SK-N-SH (cell line): ENCODE data around the gene ATP2A1. TPM values are rescaled to one million over a fixed set of nuclear protein-coding genes. Genes with fewer than 3 reads are reported as not detected.

Source experiments
- CTCF ChIA-PET: fragments of 300-600, 350-600 bp; formaldehyde crosslinking; extraction: SDS; loops from one replicate; lab custom pipeline; 2021; lab: Yijun Ruan, JAX
- POLR2A ChIA-PET: fragments of 350-600 bp; sonication (Branson Sonifier 250); formaldehyde crosslinking; extraction: SDS; loops from one replicate; lab custom pipeline; 2020; ENCODE audit warnings: antibody characterized with exemption, inconsistent platforms; lab: Yijun Ruan, JAX
- DNase-seq: peaks from one replicate; pipeline ENCODE4 v3.0.0; 2012
- H2AFZ ChIP-seq: fragments of 200-600 bp; sonication (generic); 2 replicates; pipeline ENCODE4 v1.8.1; 2016; ENCODE audit warnings: antibody characterized with exemption, mild to moderate bottlenecking, low read depth
- H3F3A ChIP-seq: fragments of 200-600 bp; sonication (generic); replicated peaks from 2 replicates; pipeline ENCODE3; 2016; ENCODE audit warnings: antibody characterized with exemption, mild to moderate bottlenecking; ENCODE audit not compliant: insufficient read depth
- H3K27ac ChIP-seq, 2 experiments: fragments of 200-500 bp in 1 of 2; fragments of 200-600 bp in 1 of 2; sonication (Bioruptor generic) in 1 of 2; sonication (generic), shearing (Covaris generic) in 1 of 2; 2 replicates each; pipeline versions ENCODE4 v1.5.1 to v1.6.1; 2014 to 2016; ENCODE audit warnings: low read depth in 2 of 2, inconsistent platforms in 1 of 2, low read length in 1 of 2, mild to moderate bottlenecking in 1 of 2, mixed read lengths in 1 of 2
- H3K27me3 ChIP-seq: fragments of 200-600 bp; sonication (generic), shearing (Covaris generic); 2 replicates; pipeline ENCODE4 v1.6.1; 2016; ENCODE audit warnings: mixed run types; ENCODE audit not compliant: insufficient read depth
- H3K36me3 ChIP-seq, 2 experiments: fragments of 200-500 bp in 1 of 2; fragments of 200-600 bp in 1 of 2; sonication (Bioruptor generic) in 1 of 2; sonication (generic) in 1 of 2; replicated peaks in 1 of 2; 2 replicates each; pipeline versions ENCODE3 to v1.5.1; 2014 to 2016; ENCODE audit warnings: low read length in 1 of 2, mild to moderate bottlenecking in 1 of 2; ENCODE audit not compliant: insufficient read depth in 2 of 2, control insufficient read depth in 1 of 2
- H3K4me1 ChIP-seq, 2 experiments: fragments of 200-500 bp in 1 of 2; fragments of 200-600 bp in 1 of 2; sonication (Bioruptor generic) in 1 of 2; sonication (generic), shearing (Covaris generic) in 1 of 2; 2 replicates each; pipeline versions ENCODE4 v1.5.1 to v1.6.1; 2014 to 2016; ENCODE audit warnings: low read depth in 1 of 2, low read length in 1 of 2, mixed run types in 1 of 2; ENCODE audit not compliant: insufficient read depth in 2 of 2, control insufficient read depth in 1 of 2
- H3K4me2 ChIP-seq: fragments of 200-600 bp; sonication (generic), shearing (Covaris generic); 2 replicates; pipeline ENCODE4 v1.6.1; 2017; ENCODE audit warnings: mixed run types
- H3K4me3 ChIP-seq, 2 experiments: fragments of 200-500 bp in 1 of 2; fragments of 200-600 bp in 1 of 2; sonication (Bioruptor generic) in 1 of 2; sonication (generic), shearing (Covaris generic) in 1 of 2; 2 replicates each; pipeline versions ENCODE4 v1.5.1 to v1.8.1; 2014 to 2016; ENCODE audit warnings: low read depth in 2 of 2, inconsistent platforms in 1 of 2, low read length in 1 of 2, mild to moderate bottlenecking in 1 of 2, mixed read lengths in 1 of 2, moderate library complexity in 1 of 2
- H3K79me2 ChIP-seq: fragments of 200-600 bp; sonication (generic); 2 replicates; pipeline ENCODE4 v1.8.1; 2017; ENCODE audit warnings: mild to moderate bottlenecking; ENCODE audit not compliant: insufficient read depth
- H3K9ac ChIP-seq: fragments of 200-600 bp; sonication (generic); 2 replicates; pipeline ENCODE4 v1.6.1; 2017; ENCODE audit warnings: mixed run types
- H3K9me2 ChIP-seq: fragments of 200-600 bp; sonication (generic); 2 replicates; pipeline ENCODE4 v1.6.1; 2017; ENCODE audit warnings: mixed run types
- H3K9me3 ChIP-seq: fragments of 200-600 bp; sonication (generic); 2 replicates; pipeline ENCODE4 v1.6.1; 2017; ENCODE audit warnings: mixed run types, mild to moderate bottlenecking, moderate library complexity
- H4K20me1 ChIP-seq: fragments of 200-600 bp; sonication (generic); 2 replicates; pipeline ENCODE4 v1.6.1; 2017; ENCODE audit warnings: mild to moderate bottlenecking, mixed run types; ENCODE audit not compliant: insufficient read depth
- ELF1 ChIP-seq: IDR thresholded peaks from 2 replicates; pipeline ENCODE4 v1.4.0; 2012
- EP300 ChIP-seq, 2 experiments: IDR thresholded peaks; 2 replicates each; pipeline versions ENCODE4 v1.4.0 to v1.6.1; 2012; ENCODE audit warnings: borderline replicate concordance in 1 of 2, low read depth in 1 of 2, low read length in 1 of 2
- FOSL2 ChIP-seq: IDR thresholded peaks from 2 replicates; pipeline ENCODE4 v1.4.0; 2012; ENCODE audit warnings: low read depth, mild to moderate bottlenecking, moderate library complexity, borderline replicate concordance
- FOXJ3 ChIP-seq: sonication (generic); formaldehyde crosslinking; IDR thresholded peaks from 2 replicates; pipeline ENCODE4 v1.5.1; 2020; ENCODE audit warnings: mild to moderate bottlenecking, missing genetic modification reagents
- GABPA ChIP-seq: IDR thresholded peaks from 2 replicates; pipeline ENCODE4 v1.4.0; 2012; ENCODE audit warnings: low read depth, mild to moderate bottlenecking
- GATA2 ChIP-seq: sonication (generic); formaldehyde crosslinking; IDR thresholded peaks from 2 replicates; pipeline ENCODE4 v1.5.0; 2020; ENCODE audit warnings: mild to moderate bottlenecking, missing genetic modification reagents
- MXI1 ChIP-seq: IDR thresholded peaks from 2 replicates; pipeline ENCODE4 v1.6.1; 2012; ENCODE audit warnings: mild to moderate bottlenecking, low read depth, low read length, improper control_type of control experiment
- NRF1 ChIP-seq: IDR thresholded peaks from 2 replicates; pipeline ENCODE4 v1.6.1; 2012; ENCODE audit warnings: low read depth, mild to moderate bottlenecking, low read length
- RAD21 ChIP-seq: IDR thresholded peaks from 2 replicates; pipeline ENCODE4 v1.6.1; 2012; ENCODE audit warnings: mild to moderate bottlenecking, low read length
- RCOR1 ChIP-seq: fragments of 150-350 bp; IDR thresholded peaks from 2 replicates; pipeline ENCODE4 v1.6.1; 2017; ENCODE audit warnings: antibody characterized with exemption, low read length
- RFX5 ChIP-seq: IDR thresholded peaks from 2 replicates; pipeline ENCODE4 v1.6.1; 2012; ENCODE audit warnings: mild to moderate bottlenecking, improper control_type of control experiment, low read length
- SMC3 ChIP-seq: IDR thresholded peaks from 2 replicates; pipeline ENCODE4 v1.6.1; 2012; ENCODE audit warnings: low read depth, low read length, improper control_type of control experiment
- YY1 ChIP-seq: IDR thresholded peaks from 2 replicates; pipeline ENCODE4 v1.4.0; 2012; ENCODE audit warnings: low read depth, mild to moderate bottlenecking
- WGBS: methylation state at CpG from one replicate; pipeline ENCODE4 v1.1.6; 2017; ENCODE audit warnings: low lambda C conversion rate; 5-methylcytosine and 5-hydroxymethylcytosine counted together
- polyA plus RNA-seq, 3 experiments: library from polyadenylated mRNA; depleted of rRNA; stranded (reverse); fragments of >200 nt; gene quantifications; 2 replicates each; pipeline ENCODE4 v1.2.3, GENCODE V29; 2012
- TF ChIP-seq, protein P1 (sequence below): IDR thresholded peaks from 2 replicates; pipeline ENCODE4 v1.4.0; 2012; ENCODE audit warnings: low read depth, borderline replicate concordance
- TF ChIP-seq, protein P2 (sequence below): IDR thresholded peaks from 2 replicates; pipeline ENCODE4 v1.4.0; 2012; ENCODE audit warnings: low read depth
- TF ChIP-seq, protein P3 (sequence below): fragments of 150-350 bp; IDR thresholded peaks from 2 replicates; pipeline ENCODE4 v1.6.1; 2016; ENCODE audit warnings: mild to moderate bottlenecking, low read depth, low read length
- TF ChIP-seq, protein P4 (sequence below): IDR thresholded peaks from 2 replicates; pipeline ENCODE4; 2012

Gene ATP2A1
- polyA plus RNA-seq, 1 of the 3 experiments (the other 2 are of a cell fraction): 3.0 TPM

DNA sequence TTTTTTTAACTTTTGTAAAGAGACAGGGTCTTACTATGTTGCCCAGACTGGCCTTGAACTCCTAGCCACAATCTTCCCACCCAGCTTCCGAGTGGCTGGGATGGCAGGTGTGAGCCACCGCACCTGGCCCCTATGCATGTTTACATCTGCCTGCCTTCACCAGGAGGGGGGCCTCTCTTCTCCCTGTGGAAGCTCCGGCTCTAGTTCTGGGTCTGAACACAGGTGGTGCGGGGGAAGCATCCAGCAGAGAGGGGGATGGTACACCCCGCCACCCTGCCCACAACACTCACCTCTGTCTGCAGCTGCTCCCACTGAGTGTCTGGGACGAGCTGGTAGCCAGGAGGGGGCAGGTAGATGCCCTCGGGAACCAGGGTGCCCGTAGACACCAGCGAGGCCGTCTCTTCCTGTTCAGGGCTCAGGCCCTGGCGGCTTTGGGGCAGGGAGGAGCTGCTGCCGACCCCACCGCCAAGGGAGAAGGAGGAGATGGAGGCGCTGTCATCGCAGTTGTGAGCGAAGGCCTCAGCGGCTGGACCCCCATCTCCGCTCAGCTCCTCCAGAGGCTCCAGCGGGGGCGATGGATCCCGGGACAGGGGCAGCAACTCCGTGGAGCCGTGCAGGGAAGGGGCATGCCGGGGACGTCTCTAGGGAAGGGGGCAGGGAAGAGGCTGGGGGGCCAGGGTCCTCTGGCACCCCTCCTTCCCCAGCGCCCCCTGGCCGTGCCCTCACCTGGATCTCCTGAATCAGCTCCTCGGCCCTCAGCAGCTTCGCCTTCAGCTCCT lies 35.8 kb downstream of the ATP2A1 start:
- no peak overlapping the region for H3K9ac ChIP-seq
- H2AFZ ChIP-seq: no peak overlapping the region
- H3K79me2 ChIP-seq: no peaks in the 10 kb centered on the region
- CTCF ChIA-PET: interaction anchor here (1.2 kb wide), 1 partner anchor 636 kb away, joined by 3 read pairs; no protein-coding TSS in a partner anchor
- H3F3A ChIP-seq: peaks cover 14% of the 10 kb centered on the region
- no peak for DNase-seq
- H3K9me2 ChIP-seq: no peaks in the 10 kb centered on the region
- H3K4me1 ChIP-seq: no peaks in the 10 kb centered on the region
- no peaks in the 10 kb centered on the region for H3K27me3 ChIP-seq
- H3K4me2 ChIP-seq: no peak overlapping the region
- H3K9me3 ChIP-seq: no peaks in the 10 kb centered on the region
- H4K20me1 ChIP-seq: no peaks in the 10 kb centered on the region
- TF ChIP-seq FOSL2: no peak
- TF ChIP-seq GABPA: no peak
- TF ChIP-seq FOXJ3 (CRISPR knock-in tag): no peak
- no peak for TF ChIP-seq SMC3
- no peak for TF ChIP-seq RCOR1
- no peak for TF ChIP-seq YY1
- TF ChIP-seq, protein P1, sequence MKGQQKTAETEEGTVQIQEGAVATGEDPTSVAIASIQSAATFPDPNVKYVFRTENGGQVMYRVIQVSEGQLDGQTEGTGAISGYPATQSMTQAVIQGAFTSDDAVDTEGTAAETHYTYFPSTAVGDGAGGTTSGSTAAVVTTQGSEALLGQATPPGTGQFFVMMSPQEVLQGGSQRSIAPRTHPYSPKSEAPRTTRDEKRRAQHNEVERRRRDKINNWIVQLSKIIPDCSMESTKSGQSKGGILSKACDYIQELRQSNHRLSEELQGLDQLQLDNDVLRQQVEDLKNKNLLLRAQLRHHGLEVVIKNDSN: no peak
- no peak for TF ChIP-seq NRF1
- TF ChIP-seq EP300 (IDR thresholded peaks at IDR 0.05; ENCODE audit: borderline replicate concordance in 1 of 2, low read depth in 1 of 2, low read length in 1 of 2): no peak
- no peak for TF ChIP-seq MXI1
- no peak for TF ChIP-seq RAD21
- no peak for TF ChIP-seq ELF1
- TF ChIP-seq GATA2: no peak
- no peak for TF ChIP-seq RFX5
- TF ChIP-seq, protein P2, sequence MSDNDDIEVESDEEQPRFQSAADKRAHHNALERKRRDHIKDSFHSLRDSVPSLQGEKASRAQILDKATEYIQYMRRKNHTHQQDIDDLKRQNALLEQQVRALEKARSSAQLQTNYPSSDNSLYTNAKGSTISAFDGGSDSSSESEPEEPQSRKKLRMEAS: no peak
- TF ChIP-seq, protein P3, sequence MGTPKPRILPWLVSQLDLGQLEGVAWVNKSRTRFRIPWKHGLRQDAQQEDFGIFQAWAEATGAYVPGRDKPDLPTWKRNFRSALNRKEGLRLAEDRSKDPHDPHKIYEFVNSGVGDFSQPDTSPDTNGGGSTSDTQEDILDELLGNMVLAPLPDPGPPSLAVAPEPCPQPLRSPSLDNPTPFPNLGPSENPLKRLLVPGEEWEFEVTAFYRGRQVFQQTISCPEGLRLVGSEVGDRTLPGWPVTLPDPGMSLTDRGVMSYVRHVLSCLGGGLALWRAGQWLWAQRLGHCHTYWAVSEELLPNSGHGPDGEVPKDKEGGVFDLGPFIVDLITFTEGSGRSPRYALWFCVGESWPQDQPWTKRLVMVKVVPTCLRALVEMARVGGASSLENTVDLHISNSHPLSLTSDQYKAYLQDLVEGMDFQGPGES: no peak
- TF ChIP-seq, protein P4, sequence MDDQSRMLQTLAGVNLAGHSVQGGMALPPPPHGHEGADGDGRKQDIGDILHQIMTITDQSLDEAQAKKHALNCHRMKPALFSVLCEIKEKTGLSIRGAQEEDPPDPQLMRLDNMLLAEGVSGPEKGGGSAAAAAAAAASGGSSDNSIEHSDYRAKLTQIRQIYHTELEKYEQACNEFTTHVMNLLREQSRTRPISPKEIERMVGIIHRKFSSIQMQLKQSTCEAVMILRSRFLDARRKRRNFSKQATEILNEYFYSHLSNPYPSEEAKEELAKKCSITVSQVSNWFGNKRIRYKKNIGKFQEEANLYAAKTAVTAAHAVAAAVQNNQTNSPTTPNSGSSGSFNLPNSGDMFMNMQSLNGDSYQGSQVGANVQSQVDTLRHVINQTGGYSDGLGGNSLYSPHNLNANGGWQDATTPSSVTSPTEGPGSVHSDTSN: no peak
- WGBS: 97% methylated on average over 23 of the region's 29 CpGs
- no peak overlapping the region for H3K27ac ChIP-seq
- POLR2A ChIA-PET: no interaction called here
- H3K36me3 ChIP-seq: peaks cover 6 to 12% of the 10 kb centered on the region in 2 experiments
- no peak overlapping the region for H3K4me3 ChIP-seq
